Measurements from ENCODE around the gene CEP43. TPM values are rescaled to one million over a fixed set of nuclear protein-coding genes. Genes with fewer than 3 reads are reported as not detected.

The CEP43 gene
- total RNA-seq, 1 experiment from 2014 or later: 25.1 TPM

DNA sequence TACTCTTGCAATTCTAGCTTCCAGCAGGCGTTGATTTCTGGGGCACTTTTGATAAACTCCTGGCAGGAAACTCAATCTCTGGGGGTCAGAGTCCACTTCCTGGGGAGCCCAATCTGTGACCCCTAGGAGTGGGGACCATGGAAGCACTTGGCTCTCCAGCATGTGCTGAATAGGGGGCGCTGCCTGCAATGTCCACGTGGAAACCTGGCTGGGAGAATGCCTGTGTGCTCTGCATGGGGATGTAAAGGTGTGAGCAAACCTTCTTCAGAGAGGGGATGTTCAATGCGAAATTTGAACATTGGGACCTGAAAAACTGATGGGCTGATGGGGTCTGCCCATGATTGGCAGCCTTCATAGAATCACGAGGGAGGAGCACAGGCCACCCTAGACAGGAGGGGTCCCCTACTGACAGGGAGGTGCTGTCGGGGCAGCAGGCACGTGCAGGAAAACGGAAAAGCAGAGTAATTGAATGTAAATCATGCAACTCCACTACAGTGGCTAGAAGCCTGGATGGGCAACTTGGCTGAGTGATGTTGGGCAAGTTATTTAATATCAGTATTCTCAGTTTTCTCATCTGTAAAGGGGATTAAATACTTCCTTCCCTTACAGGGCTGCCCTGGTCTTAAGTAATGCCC lies 47.8 kb downstream of the CEP43 start:
- DNase-seq (ENCODE audit: low spot score) (peak; percentile 23), ATAC-seq (peak; percentile 65)
- H3K4me3 Mint-ChIP-seq: no peak overlapping the region
- CTCF ChIA-PET: interaction anchor here (1.1 to 3.0 kb wide), 5 partner anchors 93 to 272 kb away, joined by 3 to 23 read pairs (median 3); no protein-coding TSS in a partner anchor
- TF ChIP-seq MAX (CRISPR knock-in tag; IDR thresholded peaks at IDR 0.05): peak; percentile 35; the same call in 1 of the 2 replicates
- no peak for TF ChIP-seq GTF2I (CRISPR knock-in tag; conservative IDR thresholded peaks at IDR 0.05)
- no peaks in the 10 kb centered on the region for H3K9me3 Mint-ChIP-seq
- POLR2A ChIA-PET: no interaction called here
- no peaks in the 10 kb centered on the region for H3K27me3 Mint-ChIP-seq (ENCODE audit: low read depth)
- peaks cover 2% of the 10 kb centered on the region; the same call in 1 of the 2 replicates for H3K36me3 Mint-ChIP-seq
- peaks cover 3% of the 10 kb centered on the region for H3K4me1 Mint-ChIP-seq
- H3K27ac Mint-ChIP-seq: no peak overlapping the region

DNA sequence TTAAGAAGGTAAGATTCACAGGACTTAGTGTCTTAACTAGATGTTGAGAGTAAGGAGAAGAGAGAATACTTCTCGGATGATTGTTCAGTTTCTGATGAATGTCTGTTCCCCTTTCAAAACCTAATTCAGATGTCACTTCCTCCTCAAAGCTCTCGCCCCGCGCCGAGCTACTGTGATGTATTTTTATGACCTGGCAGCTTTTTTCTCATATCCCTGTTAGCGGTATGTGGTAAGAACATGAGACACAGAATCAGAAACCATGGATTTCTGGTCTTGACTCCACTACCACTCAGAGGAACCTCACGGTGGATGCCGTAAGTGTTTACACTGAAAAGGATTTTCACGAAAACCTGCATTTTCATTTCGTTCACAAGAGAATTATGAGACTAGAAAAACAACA lies 48.4 kb downstream of the CEP43 start:
- Mint-ChIP-seq H3K9me3 (no peaks in the 10 kb centered on the region), H3K36me3 (no peaks in the 10 kb centered on the region), H3K27me3 (ENCODE audit: low read depth) (no peaks in the 10 kb centered on the region), H3K4me1 (peaks cover 3% of the 10 kb centered on the region), H3K4me3 (no peak overlapping the region), H3K27ac (no peak overlapping the region)
- no peak for ATAC-seq
- ChIA-PET POLR2A (no interaction called here), CTCF (interaction anchor here (1.1 to 1.3 kb wide), 2 partner anchors 94 to 272 kb away, joined by 3 read pairs; no protein-coding TSS in a partner anchor)
- no peak for DNase-seq (ENCODE audit: low spot score)
- TF ChIP-seq TCF7 (CRISPR knock-in tag; IDR thresholded peaks at IDR 0.05; ENCODE audit: low read depth) (no peak), SOX15 (CRISPR knock-in tag; IDR thresholded peaks at IDR 0.05) (no peak), E2F4 (CRISPR knock-in tag; IDR thresholded peaks at IDR 0.05; ENCODE audit: borderline replicate concordance, low read depth) (no peak)
- TF ChIP-seq, protein P1, sequence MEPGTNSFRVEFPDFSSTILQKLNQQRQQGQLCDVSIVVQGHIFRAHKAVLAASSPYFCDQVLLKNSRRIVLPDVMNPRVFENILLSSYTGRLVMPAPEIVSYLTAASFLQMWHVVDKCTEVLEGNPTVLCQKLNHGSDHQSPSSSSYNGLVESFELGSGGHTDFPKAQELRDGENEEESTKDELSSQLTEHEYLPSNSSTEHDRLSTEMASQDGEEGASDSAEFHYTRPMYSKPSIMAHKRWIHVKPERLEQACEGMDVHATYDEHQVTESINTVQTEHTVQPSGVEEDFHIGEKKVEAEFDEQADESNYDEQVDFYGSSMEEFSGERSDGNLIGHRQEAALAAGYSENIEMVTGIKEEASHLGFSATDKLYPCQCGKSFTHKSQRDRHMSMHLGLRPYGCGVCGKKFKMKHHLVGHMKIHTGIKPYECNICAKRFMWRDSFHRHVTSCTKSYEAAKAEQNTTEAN (CRISPR knock-in tag; IDR thresholded peaks at IDR 0.05): no peak

Small RNA genes lying within 50 kb of the gene (microRNA-seq; reads per million reads assigned to microRNA genes)
- 4.5 reads per million, percentile 11 among the genes with 10 or more reads in this experiment for gene MIR3939 (ENCODE audit: borderline number of aligned reads)

Other genes with a start within 250 kb of the CEP43 start
- gene RNASET2, start 42.8 kb upstream of the CEP43 start, total RNA-seq (2021): 35.6 to 44.3 TPM (median 41.9 TPM) in 3 replicates
- not detected in 3 replicates for gene CCR6, start 123.7 kb downstream of the CEP43 start, total RNA-seq (2021)
- not detected in 3 replicates for gene GPR31, start 158.6 kb downstream of the CEP43 start, total RNA-seq (2021)